HPDE6-E6E7 (cell line): ENCODE measurements around the gene MACROH2A1.

Source experiments
- DNase-seq: peaks from one replicate; pipeline ENCODE4 v3.0.0; 2011; ENCODE audit warnings: missing footprints; ENCODE audit errors: extremely low spot score

The MACROH2A1 gene

DNA sequence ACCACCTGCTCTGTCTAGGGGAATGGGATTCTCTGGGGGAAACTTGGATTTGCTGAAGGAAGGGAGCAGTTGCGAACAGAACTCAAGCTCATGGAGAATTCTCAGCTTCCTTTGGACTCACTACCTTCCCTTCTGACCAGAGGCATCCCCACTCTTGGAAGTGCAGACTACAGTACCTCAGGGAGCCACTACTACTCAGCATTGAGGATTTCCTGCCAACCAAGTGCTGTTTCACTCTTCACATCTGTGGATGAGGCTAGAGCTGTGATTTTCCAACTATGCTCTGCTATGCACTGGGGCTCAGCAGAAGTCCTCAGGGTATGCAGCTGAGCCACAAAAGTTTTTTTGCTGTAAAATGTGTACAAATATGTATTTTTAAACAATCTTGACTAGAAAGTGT is 43.9 kb downstream of the MACROH2A1 start:
- no peak for DNase-seq

DNA sequence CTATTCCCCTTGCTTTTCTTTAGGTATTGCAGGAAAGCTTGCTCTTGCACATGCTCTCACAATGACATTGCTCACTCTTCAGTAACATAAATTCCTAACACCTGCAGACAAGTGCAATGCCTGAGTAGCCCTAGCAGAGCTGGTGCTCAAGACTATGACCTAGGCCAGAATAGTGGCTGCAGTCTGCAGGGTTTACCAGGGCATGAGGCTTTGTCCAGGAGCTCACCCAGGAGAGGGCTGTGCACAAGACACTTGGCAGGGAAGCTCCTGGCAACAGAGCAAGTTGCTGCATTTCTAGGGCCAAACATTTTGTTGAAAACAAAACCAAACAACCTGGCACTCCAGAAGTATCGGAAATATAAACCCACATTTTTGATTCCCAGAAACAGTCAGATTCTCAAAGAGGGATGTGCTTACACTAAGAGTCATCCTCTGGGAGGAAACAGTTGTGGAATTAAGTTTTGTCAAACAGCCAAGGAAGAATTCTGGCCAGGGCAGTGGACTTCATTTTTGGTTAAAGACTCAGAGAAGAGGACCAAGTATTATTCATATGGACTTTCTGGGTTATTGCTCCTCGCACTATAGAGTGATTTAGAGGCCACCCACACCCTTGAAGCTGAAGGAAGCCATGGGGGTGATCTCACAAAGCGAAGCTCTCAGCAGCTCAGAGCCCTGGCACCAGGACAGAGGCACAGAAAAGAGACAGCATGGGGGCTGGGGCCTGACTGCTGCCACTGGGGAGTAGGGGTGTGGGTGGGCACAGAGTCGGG is 44.9 kb downstream of the MACROH2A1 start:
- DNase-seq, result no peak

- no peak for DNase-seq
Measured at GRCh38 chr5:135350536-135350935, 48.5 kb downstream of the MACROH2A1 start.

GRCh38 chr5:135349886-135350285 is 49.1 kb downstream of the MACROH2A1 start:
- no peak for DNase-seq

GRCh38 chr5:135349451-135349850 is 49.6 kb downstream of the MACROH2A1 start:
- DNase-seq, result no peak

DNA sequence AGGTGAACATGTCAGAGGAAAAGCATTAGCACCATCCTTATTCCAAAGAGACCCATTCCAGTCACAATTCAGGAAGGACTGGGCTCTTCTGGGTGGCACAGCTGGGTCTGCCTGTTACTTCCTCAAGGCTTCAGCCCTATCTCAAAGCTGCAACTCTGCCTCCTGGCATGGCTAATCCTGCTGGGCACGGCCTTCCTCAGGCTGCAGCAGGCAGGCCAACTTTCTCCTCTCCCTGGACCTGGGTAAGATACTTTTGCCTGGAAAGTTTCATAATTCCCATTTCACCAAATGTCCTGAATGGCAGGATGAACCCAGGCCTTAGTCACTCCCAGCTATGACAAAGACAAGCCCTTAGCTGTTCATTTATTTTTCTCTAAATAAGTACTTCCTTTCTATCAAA is 50.1 kb downstream of the MACROH2A1 start:
- no peak for DNase-seq

GRCh38 chr5:135347392-135347791 is 51.6 kb downstream of the MACROH2A1 start:
- no peak for DNase-seq

DNA sequence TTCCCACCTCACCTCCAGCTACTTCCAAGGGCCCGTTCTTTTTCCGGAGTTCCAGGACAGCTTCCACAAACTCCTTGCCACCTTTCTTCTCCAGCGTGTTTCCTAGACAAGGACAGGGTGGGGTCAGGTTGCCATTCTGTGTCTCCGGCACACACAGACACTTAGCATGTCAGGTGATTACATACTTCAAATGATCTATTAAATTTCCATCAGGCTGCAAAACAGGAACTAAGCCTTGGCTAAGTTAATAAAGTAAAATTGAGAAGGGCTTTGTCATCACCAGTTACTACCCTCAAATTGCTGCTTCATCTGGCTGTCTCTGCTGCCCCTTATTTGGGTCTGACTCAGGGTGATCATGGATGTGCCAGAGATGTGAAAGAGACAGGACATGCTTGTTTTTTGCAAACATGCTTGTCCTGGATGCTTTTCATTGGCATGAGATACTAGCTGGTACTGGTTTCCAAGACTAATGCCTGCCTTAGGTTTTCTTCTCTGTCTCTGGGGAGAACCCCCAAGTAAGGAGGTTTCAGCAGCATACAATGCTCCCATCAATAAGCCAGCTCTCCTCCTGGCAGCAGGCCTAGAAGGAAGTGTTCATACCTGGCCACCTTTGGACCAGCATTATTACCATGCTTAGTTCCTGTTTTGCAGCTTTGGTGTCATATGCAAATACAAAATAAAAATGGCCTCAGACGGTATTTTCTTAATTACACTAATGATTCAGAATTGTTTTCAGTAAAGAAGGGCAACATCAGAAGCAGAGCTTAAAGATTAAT is 52.9 kb downstream of the MACROH2A1 start:
- no peak for DNase-seq

DNA sequence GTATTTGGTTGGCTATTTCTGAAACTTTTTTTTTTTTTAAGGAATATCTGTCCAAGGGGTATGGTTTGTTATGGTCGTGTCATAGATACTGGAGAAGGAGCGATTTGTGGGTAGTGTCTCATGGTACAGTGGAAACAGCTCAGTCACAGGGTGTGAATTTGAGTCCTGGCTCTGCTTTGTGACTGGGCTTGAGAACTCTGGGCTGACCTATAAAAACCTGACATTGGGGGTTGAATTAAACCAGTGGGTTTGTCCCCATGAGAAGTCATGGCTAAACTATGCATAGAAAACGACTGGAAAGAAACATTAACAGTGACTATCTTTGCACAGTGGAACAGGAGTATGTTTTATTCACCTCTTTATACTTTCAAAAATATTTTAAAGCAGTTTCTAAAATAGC is 54.7 kb downstream of the MACROH2A1 start:
- DNase-seq, result no peak

DNA sequence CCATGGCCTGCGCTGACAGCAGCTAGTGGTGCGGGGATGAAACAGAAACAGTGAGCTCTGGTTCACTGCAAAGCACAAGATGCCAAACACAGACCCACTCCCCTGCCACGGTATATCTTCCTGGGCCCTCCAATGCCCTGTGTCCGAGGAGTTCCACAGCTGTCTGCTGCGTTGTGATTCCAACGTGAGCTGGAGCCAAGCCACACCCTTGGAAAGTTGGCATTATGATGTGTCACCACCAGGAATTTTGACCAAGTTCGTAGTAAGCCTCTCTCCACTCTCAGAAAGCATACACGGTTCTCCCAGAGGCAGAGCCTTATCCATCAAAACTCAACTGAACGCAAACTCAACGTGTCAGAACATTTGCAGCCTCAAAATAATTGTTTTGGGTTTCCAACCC is 55.6 kb downstream of the MACROH2A1 start:
- DNase-seq, result no peak

DNA sequence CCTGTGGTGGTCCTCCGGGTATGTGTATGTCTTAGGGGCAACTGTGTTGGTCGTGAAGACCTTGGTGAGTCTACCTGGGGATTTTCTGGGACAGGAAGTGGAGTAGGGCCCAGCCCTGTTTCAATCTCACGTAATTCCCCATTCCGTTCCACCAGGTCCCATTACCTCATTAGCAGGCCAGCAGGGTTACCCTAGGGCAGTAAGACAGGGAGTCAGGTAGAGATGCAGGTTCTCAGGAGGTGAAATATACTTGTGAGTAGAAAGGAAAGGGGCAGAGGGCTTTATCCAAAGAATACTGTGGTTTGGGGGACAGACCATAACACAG is 56.5 kb downstream of the MACROH2A1 start:
- no peak for DNase-seq

GRCh38 chr5:135341696-135342550 is 57.1 kb downstream of the MACROH2A1 start:
- DNase-seq, result no peak

DNA sequence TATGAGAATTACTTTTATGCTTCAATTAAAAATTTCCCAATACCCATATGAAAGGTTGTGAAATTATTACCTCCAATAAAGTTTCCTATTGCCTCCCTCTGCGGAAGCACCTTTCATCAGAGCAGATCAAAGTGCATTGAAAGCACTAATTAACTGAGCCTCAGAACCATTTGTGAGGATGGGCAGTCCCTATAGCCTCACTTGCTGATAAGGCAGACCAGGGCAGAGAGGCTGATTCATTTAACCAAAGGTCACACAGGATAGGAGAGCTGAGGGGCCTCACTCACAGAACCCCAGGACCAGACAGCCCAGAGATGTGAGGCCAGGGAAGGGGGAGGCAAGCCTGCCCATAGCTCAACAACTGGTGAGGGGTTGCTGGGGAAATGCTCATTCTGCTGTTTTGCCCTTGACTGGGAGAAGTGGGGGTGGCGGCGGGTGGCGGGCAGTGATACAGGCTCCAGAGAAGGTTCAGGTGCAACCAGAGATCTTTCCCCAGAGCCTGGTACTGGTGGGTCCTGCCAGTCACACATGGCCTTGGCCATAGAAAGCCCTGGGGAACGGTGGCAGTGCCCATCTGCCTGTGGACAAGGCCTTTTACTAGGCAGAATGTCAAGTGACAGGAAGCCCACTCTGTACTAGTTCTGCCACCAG is 57.9 kb downstream of the MACROH2A1 start:
- DNase-seq, result no peak

- DNase-seq, result no peak
Measured at GRCh38 chr5:135340568-135340967, 58.5 kb downstream of the MACROH2A1 start.

DNA sequence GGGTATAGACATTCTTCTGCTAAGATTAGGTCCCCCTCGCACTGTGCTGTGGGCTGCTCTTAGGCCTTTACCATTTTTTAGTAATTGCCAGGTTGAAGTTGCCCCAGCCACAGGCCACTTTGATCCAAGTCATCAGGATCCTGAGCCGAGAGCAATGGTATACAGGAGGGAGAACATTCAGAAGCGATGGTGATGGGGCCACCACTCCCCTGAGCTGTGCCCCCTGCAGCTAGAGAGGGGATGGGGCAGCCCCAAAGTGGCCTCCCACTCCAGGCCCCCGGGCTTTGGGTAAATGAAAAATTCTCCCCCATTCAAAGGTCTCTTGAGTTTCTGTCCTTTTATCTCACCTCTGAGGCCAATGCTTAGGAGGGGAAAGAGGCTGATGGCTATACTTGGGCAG is 59.4 kb downstream of the MACROH2A1 start:
- no peak for DNase-seq

GRCh38 chr5:135339189-135339588 is 59.8 kb downstream of the MACROH2A1 start:
- no peak for DNase-seq

GRCh38 chr5:135337064-135337463 is 62.0 kb downstream of the MACROH2A1 start:
- DNase-seq, result no peak

- no peak for DNase-seq
Measured at GRCh38 chr5:135335031-135335828, 63.8 kb downstream of the MACROH2A1 start.

DNA sequence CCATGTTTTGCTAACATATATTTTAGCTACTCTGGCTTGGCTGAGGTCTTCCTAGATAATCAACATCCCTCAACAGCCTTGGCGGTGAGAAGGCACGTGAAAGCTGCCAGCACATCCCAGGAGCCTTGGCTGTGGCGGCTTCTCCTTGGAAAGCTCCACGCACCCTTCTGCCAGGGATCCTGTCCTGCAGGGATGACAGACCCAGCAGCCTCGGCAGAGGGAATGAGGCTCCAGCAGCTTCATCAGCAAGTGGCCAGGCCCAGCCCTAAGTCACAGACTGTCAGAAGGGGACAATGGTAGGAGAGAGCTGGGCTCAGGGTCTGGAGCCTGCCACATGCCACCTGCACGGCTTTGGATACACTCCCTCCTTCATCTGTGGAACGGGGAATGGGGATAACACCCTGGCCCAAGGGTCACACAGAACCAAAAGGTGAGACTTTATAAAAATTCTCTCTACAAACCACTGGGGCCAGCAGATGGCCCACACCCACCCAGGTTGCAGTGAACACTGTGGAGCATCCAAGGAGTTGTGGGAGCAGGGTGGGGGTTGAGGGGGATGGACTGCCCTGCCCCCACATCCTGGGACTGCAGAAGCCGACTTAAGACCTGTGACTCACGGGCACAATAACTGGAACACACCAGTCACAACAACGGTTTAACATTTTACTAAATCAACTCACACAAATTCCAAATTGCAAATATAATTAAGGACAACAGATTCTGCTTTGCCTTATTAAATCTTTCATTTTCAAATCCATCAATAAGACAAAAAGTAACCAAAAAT is 65.1 kb downstream of the MACROH2A1 start:
- DNase-seq, result no peak

DNA sequence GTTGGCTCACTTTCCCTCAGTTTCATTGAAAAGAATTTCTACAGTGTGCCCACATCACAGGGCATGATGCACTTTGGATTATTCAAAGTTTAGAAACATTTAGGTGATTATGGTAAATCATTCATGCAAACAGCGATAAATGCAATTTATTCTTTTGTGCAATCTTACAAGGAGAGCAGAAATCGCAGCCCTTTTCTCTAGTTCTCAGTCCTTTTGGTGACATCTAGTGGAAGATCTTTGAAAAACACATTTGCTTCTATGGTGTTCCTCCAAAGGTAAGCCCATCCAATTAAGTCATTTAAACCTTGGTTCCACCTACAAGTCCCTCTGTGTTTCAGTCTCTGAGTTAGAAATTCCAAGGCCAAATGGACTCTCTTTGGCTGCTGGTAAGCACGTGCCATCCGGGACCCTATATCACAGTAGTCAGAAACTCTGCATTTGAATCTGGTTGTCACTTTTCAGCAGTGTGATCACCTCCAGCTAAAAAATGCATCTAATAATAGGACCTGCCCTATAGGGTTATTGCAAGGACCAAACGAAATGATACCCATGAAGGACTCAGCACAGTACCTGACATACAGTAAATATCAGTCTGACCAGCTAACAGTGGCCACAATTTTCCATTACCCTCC is 66.4 kb downstream of the MACROH2A1 start:
- DNase-seq, result peak; percentile 58
